ENCODE measurements around the gene SLC16A1.
"Not testable (repeated sequence)": the region's sequence is repeated elsewhere in the genome, so short reads cannot be mapped to it uniquely, and the experiment has no call there.

SLC16A1 gene

GRCh38 chr1:112925015-112925414 lies 31.0 kb downstream of the SLC16A1 start:
- DNase-seq (ENCODE audit: low read depth in 2 of 2), result no peak

- DNase-seq (ENCODE audit: low read depth in 2 of 2), result no peak
These were observed 32.0 kb downstream of the SLC16A1 start for GRCh38 chr1:112923959-112924349.

GRCh38 chr1:112923234-112923958 lies 32.6 kb downstream of the SLC16A1 start:
- no peak for DNase-seq (ENCODE audit: low read depth in 2 of 2)

- DNase-seq (ENCODE audit: low read depth in 2 of 2), result no peak
These were observed 44.3 kb downstream of the SLC16A1 start for GRCh38 chr1:112911506-112912220.

GRCh38 chr1:112909847-112910246 lies 46.1 kb downstream of the SLC16A1 start:
- no peak for DNase-seq (ENCODE audit: low read depth in 2 of 2)

- DNase-seq (ENCODE audit: low read depth in 2 of 2), result no peak
These were observed 49.8 kb downstream of the SLC16A1 start for GRCh38 chr1:112906150-112906698.

GRCh38 chr1:112905395-112906149 lies 50.4 kb downstream of the SLC16A1 start:
- no peak for DNase-seq (ENCODE audit: low read depth in 2 of 2)

GRCh38 chr1:112904831-112905261 lies 51.1 kb downstream of the SLC16A1 start:
- DNase-seq (ENCODE audit: low read depth in 2 of 2), result no peak

- peak; percentile 18 to 46 for DNase-seq (ENCODE audit: low read depth in 2 of 2)
These were observed 51.7 kb downstream of the SLC16A1 start for GRCh38 chr1:112904071-112904830.

GRCh38 chr1:112902221-112902620 lies 53.8 kb downstream of the SLC16A1 start:
- no peak for DNase-seq (ENCODE audit: low read depth in 2 of 2)

GRCh38 chr1:112901387-112901786 lies 54.6 kb downstream of the SLC16A1 start:
- DNase-seq (ENCODE audit: low read depth in 2 of 2), result no peak

GRCh38 chr1:112896783-112897182 lies 59.2 kb downstream of the SLC16A1 start:
- no peak for DNase-seq (ENCODE audit: low read depth in 2 of 2)

GRCh38 chr1:112894561-112895011 lies 61.4 kb downstream of the SLC16A1 start:
- no peak for DNase-seq (ENCODE audit: low read depth in 2 of 2)

GRCh38 chr1:112894010-112894292 lies 62.0 kb downstream of the SLC16A1 start:
- DNase-seq (ENCODE audit: low read depth in 2 of 2), result no peak

GRCh38 chr1:112893288-112894009 lies 62.5 kb downstream of the SLC16A1 start:
- no peak for DNase-seq (ENCODE audit: low read depth in 2 of 2)

- not testable (repeated sequence) for DNase-seq (ENCODE audit: low read depth in 2 of 2)
These were observed 66.1 kb downstream of the SLC16A1 start for GRCh38 chr1:112889906-112890305.

- no peak for DNase-seq (ENCODE audit: low read depth in 2 of 2)
These were observed 66.8 kb downstream of the SLC16A1 start for GRCh38 chr1:112889052-112889768.

GRCh38 chr1:112888630-112889029 lies 67.4 kb downstream of the SLC16A1 start:
- DNase-seq (ENCODE audit: low read depth in 2 of 2), result no peak

GRCh38 chr1:112887599-112888283 lies 68.3 kb downstream of the SLC16A1 start:
- no peak for DNase-seq (ENCODE audit: low read depth in 2 of 2)

- not testable (repeated sequence) for DNase-seq (ENCODE audit: low read depth in 2 of 2)
These were observed 71.0 kb downstream of the SLC16A1 start for GRCh38 chr1:112884996-112885395.

Measured in activated CD4-positive, alpha-beta T cell treated with anti-CD3 and anti-CD28 coated beads for 24 hours (primary cell).